GM18907 (cell line): ENCODE measurements around the gene CLEC14A.

ENCODE experiments used
- ATAC-seq: cut with Tn5 transposase; IDR thresholded peaks from one replicate; pipeline ENCODE4 v1.9.1; 2021; ENCODE audit warnings: mild to moderate bottlenecking, moderate library complexity; ENCODE audit not compliant: unreplicated experiment

The CLEC14A gene

GRCh38 chr14:38206689-38207376 is 49.1 kb downstream of the CLEC14A start:
- ATAC-seq = no peak

GRCh38 chr14:38205949-38206665 is 49.8 kb downstream of the CLEC14A start:
- no peak for ATAC-seq

- ATAC-seq = no peak
Measured at GRCh38 chr14:38205119-38205813, 50.6 kb downstream of the CLEC14A start.

GRCh38 chr14:38204719-38205115 is 51.2 kb downstream of the CLEC14A start:
- no peak for ATAC-seq
